Hematopoietic multipotent progenitor cell treated with erythropoietin and hydrocortisone succinate and interleukin-3 and kit ligand, for 15 days (in vitro differentiated cells): Measurements from ENCODE around the gene RAPGEF5.

ENCODE experiments used
- DNase-seq: peaks from one replicate; pipeline ENCODE4 v3.0.0-alpha.2; 2015; ENCODE audit warnings: low spot score

RAPGEF5 gene

DNA sequence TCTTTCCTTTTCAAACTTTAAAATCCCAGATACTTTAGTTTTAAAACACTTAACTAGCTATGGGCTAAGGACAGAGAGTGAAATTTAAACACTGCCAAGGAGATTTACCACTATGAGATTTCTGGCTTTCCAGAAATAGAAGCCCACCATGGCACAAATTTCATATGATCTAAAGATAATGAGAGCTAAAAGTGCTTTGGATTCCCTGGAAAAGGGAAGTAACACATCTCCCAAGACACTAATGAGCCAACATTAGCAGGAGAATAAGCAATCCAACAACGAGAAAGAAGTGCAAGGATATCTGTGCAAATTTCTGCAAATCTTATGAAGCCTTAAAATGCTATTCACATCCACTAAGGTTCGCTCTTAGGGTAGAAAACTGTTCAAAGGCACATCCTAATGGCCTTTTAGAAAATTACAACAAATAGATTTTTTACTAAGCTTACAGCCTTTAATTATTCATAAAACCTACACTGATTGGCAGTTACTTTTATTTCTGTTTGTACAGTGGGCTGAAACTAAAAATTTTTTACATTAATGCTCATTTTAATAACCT lies 100.3 kb downstream of the RAPGEF5 start:
- DNase-seq: no peak

DNA sequence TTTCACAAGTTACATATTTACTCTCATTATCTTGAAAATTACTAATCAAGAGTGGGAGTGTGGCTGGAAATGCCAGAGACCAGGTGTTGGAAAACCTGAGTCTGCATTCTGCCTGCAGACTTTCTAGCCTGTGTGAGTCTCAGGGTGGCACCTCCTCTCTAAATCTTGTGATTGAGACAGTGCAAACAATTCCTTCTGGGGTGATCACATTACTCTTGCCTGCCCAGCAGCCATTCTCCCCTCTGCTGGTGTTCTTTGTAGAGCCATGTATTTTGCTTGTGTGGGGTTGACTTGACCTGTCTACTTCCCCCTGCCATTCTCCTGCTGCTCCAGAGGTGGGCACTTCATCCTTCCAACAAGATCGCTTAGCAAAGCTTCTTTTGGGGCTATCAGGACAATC lies 101.1 kb downstream of the RAPGEF5 start:
- DNase-seq: no peak

DNA sequence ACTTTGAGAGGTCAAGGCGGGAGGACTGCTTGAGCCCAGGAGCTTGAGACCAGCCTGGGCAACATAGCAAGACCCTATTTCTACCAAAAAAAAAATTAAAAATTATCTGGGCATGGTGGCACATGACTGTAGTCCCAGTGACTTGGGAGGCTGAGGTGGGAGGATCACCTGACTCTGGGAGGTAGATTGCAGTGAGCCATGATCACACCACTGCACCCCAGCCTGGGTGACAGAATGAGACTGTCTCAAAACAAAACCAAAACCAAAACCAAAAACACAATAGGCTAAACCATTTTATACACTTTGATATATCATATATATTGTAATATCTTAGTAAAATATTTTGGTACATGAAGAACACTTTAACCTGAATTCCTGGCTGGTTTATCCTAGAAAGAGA lies 101.6 kb downstream of the RAPGEF5 start:
- DNase-seq: no peak

DNA sequence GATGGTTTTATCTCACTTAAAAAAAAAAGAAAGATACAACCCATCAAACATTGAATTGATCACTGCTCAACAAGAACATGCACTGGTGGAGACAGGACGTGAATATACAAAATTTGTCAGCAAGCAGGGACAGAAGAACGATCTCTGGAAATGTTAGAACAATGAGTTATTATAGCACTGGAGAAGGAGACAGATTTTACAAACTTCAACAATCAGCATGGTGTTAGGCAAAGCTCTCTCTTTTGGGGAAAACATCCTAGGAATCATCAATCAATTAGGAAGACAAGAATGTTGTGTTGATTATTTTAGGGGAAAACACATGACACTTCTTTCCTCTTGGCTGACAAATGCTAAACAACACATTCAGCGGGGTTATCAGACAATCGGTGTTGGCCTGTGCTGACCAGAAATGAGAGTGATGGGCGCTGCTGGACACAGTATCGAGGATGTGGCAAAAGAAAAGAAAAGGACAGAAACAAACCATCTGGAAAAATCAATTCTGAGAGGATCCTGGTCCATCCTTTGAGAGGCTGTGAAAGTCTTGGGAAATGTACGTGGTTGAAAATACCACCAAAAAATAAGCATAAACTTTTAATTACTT lies 103.9 kb downstream of the RAPGEF5 start:
- no peak for DNase-seq

DNA sequence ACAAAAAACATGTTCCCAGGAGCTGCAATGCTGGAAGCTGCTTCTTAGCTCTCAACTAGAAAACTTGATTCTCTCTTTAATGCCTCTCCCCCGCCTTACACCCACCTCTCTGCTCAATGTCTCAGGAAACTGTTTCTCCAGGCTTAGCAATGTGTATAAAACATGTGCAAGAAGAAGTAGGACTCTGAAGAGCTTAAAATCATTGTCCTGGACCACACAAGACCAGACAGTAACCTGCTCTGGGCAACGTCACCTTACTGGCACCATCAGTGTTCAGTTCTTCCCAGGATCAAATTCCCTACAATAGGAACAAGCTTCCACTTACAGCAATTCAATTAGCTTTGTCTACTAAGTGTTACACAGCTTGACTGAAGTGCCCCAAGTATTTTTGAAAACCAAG lies 104.9 kb downstream of the RAPGEF5 start:
- DNase-seq: no peak

DNA sequence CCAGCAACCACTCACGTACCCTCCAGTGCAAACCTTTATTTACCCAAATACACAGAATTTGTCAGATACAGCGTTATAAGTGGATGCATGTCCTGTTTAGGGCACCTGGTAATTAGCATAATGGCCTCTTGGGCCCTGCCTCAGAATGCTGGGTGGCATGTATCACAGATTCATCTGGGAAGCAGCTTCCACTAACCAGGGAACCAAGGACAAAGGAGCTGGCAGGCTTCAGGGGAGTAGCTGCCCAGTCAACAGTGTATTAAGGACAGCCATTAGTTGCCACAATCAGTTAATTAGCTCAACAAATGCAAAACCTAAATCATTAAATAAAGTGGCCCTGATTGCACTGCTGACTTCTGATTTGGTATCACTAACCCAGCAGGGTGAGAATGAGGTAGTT lies 105.7 kb downstream of the RAPGEF5 start:
- no peak for DNase-seq

DNA sequence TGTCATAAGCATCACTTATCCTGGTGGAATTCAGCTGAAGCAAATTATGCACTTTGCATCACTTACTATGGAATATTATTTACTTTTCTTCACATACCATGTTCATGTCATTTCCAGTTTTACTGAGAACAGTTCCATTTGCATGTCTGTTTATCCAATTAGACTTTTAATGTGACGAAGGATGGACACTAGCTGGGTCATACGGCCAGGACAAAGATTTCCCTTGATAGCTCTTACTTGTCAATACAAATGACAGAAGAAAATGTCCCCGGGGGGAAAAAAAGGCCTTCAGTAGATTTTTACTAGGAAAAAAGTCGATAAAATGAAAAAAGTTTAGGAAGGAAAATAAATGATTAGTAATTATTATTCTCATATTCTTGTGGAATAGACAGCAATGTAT lies 106.6 kb downstream of the RAPGEF5 start:
- no peak for DNase-seq

DNA sequence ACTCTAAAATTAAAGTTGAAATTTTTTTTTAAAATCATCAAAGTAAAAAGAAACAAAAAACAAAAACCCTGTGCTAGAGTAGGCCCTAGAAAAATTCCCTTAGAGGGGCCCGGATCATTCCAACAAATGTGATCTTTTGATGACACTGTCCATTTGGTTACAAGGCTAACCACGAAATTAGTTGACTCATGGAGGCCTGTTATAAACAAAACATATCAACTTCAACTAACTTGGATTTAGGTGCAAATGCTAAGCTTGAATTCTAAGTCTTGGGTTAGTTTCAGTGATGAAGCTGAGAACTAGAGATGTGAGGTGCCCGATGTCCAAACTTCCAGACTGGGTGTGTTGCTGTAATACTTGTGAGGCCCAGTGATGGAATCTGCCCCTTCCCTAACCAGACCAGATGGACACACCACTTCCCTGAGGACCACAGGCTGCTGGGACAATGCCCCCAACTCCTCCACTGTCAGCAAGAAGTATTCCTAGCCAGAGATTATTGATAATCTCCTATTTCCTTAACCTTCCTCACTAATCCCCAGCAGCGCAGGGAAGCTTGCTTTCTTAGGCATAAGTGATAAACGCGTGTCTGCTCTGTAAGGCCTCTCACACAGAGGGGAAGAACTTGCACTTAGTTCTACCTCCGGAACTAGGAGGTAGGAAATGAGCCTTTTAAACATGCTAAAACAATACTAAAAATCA lies 108.7 kb downstream of the RAPGEF5 start:
- DNase-seq: no peak

DNA sequence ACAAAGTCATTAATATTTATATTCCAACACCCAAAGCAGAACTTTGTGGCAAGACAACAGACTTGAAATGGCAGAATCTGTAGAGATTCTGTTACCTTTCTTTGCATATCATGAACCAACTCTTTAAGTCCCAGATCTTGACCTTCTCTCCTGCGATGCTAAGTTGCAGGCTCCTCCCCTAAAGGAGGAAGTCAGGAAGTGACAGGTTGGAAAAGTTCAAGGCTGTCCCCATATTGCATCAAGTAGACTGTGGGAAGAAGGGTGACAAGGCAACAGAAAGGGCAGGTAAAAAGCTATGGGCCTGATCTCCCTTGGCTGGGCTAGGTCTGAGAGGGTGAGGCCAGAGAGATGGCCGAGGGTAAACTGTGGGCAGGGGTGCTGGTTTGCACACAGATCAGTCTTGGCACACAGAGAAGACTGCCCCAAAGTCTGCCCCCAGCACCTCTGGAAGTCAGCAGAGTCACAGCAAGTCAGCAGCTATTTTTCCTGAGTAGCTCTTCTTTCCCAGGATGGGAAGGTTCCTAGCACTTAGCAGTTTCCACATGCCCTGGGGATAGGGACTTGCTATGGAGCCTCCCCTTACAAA lies 115.1 kb downstream of the RAPGEF5 start:
- DNase-seq: no peak

DNA sequence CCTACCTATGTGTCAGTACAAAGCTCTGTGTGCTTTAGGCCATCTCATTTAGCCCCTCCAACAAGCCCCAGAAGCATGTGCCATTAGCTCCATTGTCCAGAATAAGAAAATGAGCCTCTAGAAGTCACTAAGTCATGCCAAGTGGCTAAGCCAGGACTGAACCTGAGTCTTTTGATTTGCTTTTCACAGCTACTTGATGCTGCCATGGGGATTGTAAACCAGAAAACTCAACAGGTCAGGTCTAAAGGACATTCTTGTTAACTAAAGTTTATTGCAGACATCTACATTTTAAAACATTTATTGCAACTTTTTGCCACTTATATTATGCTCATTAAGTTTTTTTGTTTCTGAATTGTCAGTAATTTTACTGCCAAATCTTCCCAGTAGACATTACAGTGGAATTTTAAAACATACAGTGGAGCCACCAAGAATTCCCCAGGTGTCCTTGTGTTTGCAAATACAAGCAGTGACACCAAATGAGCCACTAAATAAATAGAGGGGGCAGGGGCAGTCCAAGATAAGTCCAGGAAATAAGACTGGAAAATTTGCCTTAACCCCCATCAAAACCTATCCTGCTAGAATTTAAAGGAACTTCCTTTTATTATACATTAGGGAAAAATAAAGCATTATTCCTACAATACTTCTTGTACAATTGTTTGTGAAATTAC lies 115.9 kb downstream of the RAPGEF5 start:
- no peak for DNase-seq

DNA sequence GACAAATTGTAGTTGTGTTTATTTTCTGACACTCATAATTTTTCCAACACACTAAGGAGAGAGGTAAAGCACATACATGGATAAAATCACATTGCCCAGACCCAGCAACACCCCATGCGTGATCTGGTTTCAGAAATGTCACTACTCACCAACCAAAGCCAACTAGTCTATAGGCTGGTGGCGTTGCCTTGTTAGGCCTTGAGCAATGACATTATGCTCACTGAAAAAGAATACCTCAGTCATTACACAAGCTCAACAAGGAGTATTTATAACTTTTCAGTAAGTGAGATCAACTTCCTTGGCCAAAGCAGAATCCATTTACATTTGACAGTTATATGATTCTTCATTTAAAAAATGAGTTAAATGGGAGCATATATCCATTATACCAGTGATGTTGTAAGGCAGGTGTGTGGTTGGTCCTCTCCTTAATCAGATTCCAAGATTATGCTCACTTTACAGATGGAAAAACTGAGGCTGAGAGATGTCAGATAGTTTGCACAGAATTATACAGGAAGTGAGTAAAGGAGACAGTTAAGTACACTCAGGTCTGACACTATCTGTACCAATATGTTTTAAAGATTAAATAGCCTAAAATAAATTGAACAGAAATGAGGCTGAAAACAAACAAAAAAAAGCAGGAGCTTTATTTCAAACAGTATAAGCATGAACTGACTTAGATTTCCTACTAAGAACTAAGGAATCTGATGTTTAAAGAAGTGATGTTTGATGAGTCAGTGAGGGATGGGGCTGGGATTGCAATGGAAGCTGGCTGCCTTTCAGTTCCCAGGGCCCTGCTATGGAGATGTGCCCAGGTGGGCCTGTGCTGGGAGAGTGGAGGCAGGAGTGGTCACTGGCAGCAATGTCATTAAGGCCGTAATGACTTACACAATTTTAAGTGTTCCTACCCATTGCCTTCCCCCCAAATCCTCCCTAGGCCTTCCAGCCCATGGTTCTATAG lies 118.3 kb downstream of the RAPGEF5 start:
- no peak for DNase-seq

DNA sequence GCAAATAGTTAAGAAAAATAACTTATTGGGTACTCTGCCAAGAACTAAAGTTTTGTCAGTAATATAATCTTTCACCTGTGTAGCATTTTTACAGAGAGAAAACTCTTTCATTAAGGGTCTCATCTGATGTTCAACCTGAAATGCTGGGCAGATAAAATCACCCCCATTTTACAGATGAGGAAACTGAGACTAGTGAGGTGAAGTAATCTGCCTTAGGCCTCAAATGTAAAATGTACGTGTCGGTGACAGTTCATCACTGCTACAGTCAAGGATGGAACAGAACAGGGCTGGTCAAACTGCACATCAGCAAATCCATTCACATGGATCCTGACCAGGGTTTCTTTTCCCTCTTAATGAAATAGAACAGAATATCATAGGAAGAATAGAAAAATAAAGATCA lies 121.8 kb downstream of the RAPGEF5 start:
- DNase-seq: no peak

DNA sequence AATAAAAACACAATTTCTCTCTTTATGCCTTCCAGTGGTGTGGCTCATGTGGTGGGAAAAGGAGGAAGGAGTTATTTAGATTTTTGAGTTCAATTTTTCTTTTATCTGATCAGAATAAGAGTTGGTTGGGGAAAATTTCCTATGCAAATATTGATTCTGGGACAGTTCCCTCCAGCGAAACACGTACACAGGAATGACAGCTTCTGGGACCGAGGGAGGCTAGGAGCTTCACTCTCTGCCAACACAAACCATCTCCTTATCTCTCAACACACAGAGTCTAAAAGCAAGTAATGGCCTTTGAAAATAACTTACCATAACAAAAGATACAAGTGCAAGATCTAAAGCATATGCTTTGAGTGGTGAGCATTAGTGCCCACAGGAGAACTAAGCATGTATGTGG lies 122.7 kb downstream of the RAPGEF5 start:
- no peak for DNase-seq

DNA sequence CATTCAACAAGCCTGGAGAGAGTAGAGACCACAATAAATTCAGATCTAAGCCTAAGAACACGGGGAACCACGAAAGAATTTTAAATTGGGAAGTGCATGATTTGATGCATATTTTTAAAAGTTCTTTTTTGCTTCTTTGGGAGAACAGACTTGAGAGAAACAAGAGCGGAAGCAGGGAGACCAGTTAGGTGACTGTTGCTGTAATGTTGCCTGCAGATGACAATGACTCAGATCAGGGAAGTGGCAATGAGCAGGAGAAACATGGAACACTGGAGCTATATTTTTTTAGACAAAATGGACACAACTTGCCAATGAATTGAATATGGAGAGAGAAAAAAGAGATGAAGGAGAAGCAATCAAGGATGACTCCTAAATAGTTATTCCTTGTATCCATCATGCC lies 125.1 kb downstream of the RAPGEF5 start:
- no peak for DNase-seq

DNA sequence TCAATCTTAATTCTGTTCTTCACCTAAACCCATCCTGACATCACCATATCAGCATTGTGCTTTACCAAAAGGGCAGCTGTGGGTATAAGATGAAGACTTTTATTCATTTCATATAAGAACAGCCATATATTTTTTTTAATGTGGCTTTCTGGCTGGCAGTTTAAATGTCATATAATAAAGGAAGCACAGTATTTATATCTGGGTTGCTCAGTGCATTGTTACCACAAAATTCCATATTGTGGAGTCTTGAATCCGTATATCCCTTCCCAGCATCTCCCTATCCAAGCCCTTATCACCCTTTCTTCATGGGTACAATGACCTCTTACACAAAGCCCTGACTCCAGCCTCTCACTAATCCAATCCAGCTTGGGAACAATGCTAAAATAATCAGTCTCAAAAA lies 125.8 kb downstream of the RAPGEF5 start:
- no peak for DNase-seq

DNA sequence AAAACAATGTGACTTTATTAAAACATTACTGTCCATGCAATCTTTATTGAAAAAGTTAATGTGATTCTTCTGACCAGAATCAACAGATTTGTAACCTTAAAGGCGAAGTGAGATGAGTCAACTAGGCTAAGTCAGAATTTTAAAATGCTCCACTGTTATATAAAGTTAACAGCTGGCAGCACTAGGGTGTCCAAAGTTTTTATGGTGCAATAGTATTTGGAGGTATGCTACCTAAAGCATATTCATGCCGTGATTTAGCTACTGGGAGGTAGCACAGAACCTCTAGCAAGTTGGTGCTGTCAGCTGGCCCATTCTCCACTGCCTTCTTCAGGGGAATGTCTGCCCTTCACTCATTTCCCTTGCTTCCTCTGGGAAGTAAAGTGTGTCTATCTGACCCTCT lies 126.7 kb downstream of the RAPGEF5 start:
- no peak for DNase-seq

DNA sequence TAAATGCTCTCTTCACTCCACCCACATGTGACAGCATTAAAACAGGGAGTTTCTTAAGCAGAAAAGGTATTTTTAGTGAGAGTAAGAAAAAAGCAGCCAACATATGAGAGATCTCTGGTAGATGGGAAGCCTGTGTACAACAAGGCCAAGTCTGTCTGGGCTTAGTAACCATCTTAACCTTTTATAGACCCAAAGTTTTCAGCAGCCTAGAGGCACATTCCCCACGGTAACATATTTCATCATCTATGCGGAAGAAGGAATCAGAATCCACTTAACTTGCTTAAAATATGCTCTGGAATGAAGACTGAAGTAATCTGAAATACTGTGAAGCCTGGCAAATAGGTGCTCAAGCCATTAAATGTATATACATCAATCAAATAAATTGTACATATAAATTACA lies 127.8 kb downstream of the RAPGEF5 start:
- no peak for DNase-seq

DNA sequence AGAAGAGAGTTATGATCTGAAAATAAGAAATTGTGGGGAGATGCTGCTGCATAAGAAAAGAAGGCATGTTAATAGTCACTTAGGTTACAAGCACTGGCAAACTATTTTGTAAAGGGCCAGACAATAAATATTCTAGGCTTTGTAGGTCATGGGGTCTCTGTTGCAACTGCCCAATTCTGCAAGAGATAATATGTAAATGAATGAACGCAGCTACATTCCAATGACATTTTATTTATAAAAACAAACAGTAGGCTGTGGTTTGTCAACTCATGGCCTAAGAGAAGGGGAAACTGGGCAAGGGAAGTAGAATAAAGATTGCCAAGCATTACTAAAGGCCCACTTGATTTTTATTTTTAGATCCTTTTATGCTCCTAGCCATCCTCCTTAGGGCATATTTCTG lies 133.1 kb downstream of the RAPGEF5 start:
- no peak for DNase-seq

DNA sequence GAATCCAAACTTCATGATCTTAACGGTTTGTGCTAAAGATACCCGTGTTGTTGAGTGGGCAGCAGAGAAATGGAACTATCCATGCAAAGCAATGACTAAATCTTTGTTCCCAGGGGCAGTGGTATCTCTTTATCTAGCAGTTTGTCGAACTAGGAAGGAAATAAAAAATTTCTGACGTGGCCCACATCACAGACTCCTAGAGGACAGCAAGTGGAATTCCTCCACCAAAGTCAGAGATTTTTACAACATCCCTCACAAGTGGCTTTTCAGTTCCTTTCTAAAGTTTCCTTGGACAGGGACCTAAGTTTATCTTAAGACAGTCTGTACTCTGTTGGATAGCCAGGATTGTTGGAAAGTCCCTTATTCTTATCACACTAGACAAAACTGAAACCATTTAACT lies 136.0 kb downstream of the RAPGEF5 start:
- no peak for DNase-seq

DNA sequence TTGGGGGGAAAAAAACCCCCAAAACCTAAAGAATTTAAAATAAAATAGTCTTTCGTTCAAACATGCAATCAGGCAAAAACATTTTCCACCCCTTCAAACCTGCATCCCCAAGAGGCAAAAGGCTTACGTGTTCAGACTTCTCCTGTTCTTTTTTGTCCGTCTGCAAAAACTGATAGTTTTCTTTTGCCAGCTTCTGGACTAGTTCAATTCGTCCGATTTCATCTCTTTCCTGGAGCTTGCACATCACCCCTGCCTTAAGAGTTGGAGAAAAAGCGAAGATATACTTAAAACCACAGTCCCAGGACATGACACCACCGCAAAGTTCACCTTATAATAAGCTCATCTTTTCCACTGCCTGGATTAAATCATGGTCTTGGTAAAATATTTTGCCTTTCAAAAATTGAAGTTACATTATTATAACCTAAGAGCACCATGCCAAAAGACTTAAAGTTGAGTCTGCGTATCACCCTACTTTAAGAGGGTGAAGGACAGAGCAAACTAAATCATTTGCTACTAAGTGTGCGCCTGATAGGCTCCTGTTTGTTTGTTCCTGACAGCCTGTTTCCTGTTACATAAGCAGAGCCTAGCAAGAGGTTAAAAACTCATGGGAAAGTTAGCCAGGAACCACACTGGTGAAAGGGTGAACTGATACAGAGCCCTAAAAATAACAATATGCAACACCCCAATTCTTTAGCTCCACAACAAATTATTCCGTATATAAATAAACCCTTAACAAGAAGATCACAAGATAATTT lies 137.0 kb downstream of the RAPGEF5 start:
- DNase-seq: no peak

DNA sequence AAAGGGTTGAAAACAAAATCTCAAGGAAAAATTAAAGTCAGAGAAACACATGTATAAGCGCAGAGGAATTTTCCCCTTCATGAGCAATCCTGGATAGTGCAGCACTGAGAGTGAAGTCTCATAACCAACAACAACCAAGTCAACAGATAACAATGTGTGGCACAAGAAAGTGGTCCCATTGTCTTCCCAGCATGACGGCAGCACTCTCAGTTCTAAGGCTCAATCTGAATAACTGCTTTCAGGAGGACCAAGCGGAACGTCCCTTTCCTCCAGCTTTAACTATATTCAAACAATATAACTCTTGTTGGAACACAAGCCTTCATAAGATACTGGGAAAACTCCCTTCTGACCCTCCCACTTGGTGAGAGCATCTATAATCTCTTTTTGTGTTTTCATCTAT lies 137.9 kb downstream of the RAPGEF5 start:
- DNase-seq: no peak
